ENCODE results near the gene GATA5.
"Not testable (repeated sequence)": the region's sequence is repeated elsewhere in the genome, so short reads cannot be mapped to it uniquely, and the experiment has no call there.

The GATA5 gene

GRCh38 chr20:62426699-62427131 is 49.1 kb downstream of the GATA5 start:
- no peak for ATAC-seq (ENCODE audit: low read depth)
- Mint-ChIP-seq H3K4me1 (no peaks in the 10 kb centered on the region), H3K36me3 (no peaks in the 10 kb centered on the region), H3K27me3 (peaks cover 14% of the 10 kb centered on the region), H3K27ac (no peak overlapping the region), H3K4me3 (no peak overlapping the region), H3K9me3 (no peaks in the 10 kb centered on the region)
- no peak for DNase-seq (ENCODE audit: low spot score in 2 of 2)

- H3K27me3 Mint-ChIP-seq; H3K27ac Mint-ChIP-seq; H3K4me3 Mint-ChIP-seq; ATAC-seq (ENCODE audit: low read depth); DNase-seq (ENCODE audit: low spot score in 2 of 2); H3K9me3 Mint-ChIP-seq; H3K36me3 Mint-ChIP-seq; H3K4me1 Mint-ChIP-seq: not testable (repeated sequence)
Observed at GRCh38 chr20:62426059-62426348, 49.8 kb downstream of the GATA5 start.

- Mint-ChIP-seq H3K27me3 (peaks cover 10% of the 10 kb centered on the region), H3K36me3 (no peaks in the 10 kb centered on the region), H3K27ac (no peak overlapping the region), H3K4me3 (no peak overlapping the region), H3K4me1 (no peaks in the 10 kb centered on the region), H3K9me3 (no peaks in the 10 kb centered on the region)
- no peak for ATAC-seq (ENCODE audit: low read depth)
- DNase-seq (ENCODE audit: low spot score in 2 of 2) = no peak
Observed at GRCh38 chr20:62425281-62426058, 50.3 kb downstream of the GATA5 start.

GRCh38 chr20:62424249-62425107 is 51.3 kb downstream of the GATA5 start:
- ATAC-seq (ENCODE audit: low read depth) = no peak
- Mint-ChIP-seq H3K27me3 (peaks cover 13% of the 10 kb centered on the region), H3K4me3 (no peak overlapping the region), H3K9me3 (no peaks in the 10 kb centered on the region), H3K4me1 (no peaks in the 10 kb centered on the region), H3K27ac (no peak overlapping the region), H3K36me3 (no peaks in the 10 kb centered on the region)
- no peak for DNase-seq (ENCODE audit: low spot score in 2 of 2)

GRCh38 chr20:62423326-62423706 is 52.5 kb downstream of the GATA5 start:
- no peak for ATAC-seq (ENCODE audit: low read depth)
- H3K27me3 Mint-ChIP-seq = peaks cover 10% of the 10 kb centered on the region
- no peaks in the 10 kb centered on the region for H3K36me3 Mint-ChIP-seq
- DNase-seq (ENCODE audit: low spot score in 2 of 2) = no peak
- H3K4me3 Mint-ChIP-seq = no peak overlapping the region
- H3K27ac Mint-ChIP-seq = no peak overlapping the region
- no peaks in the 10 kb centered on the region for H3K4me1 Mint-ChIP-seq
- H3K9me3 Mint-ChIP-seq = no peaks in the 10 kb centered on the region

- Mint-ChIP-seq H3K36me3 (no peaks in the 10 kb centered on the region), H3K4me3 (no peak overlapping the region), H3K9me3 (no peaks in the 10 kb centered on the region), H3K27ac (no peak overlapping the region), H3K4me1 (no peaks in the 10 kb centered on the region), H3K27me3 (peaks cover 12% of the 10 kb centered on the region)
- no peak for DNase-seq (ENCODE audit: low spot score in 2 of 2)
- ATAC-seq (ENCODE audit: low read depth) = no peak
Observed at GRCh38 chr20:62422636-62423325, 53.0 kb downstream of the GATA5 start.

DNA sequence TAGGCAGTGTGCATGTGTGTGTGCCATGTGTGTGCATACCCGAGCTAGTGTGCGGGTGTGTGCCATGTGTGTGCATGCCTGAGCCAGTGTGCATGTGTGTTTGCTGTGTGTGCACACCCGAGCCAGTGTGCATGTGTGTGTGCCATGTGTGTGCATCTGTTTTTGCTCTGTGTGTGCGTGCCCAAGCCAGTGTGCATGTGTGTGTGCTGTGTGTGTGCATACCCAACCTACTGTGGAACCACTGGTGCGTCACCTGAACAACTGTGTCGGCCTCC is 54.1 kb downstream of the GATA5 start:
- Mint-ChIP-seq H3K4me3 (no peak overlapping the region), H3K36me3 (no peaks in the 10 kb centered on the region), H3K27me3 (peaks cover 13% of the 10 kb centered on the region), H3K27ac (no peak overlapping the region), H3K9me3 (no peaks in the 10 kb centered on the region), H3K4me1 (no peaks in the 10 kb centered on the region)
- DNase-seq (ENCODE audit: low spot score in 2 of 2) (no peak), ATAC-seq (ENCODE audit: low read depth) (no peak)

DNA sequence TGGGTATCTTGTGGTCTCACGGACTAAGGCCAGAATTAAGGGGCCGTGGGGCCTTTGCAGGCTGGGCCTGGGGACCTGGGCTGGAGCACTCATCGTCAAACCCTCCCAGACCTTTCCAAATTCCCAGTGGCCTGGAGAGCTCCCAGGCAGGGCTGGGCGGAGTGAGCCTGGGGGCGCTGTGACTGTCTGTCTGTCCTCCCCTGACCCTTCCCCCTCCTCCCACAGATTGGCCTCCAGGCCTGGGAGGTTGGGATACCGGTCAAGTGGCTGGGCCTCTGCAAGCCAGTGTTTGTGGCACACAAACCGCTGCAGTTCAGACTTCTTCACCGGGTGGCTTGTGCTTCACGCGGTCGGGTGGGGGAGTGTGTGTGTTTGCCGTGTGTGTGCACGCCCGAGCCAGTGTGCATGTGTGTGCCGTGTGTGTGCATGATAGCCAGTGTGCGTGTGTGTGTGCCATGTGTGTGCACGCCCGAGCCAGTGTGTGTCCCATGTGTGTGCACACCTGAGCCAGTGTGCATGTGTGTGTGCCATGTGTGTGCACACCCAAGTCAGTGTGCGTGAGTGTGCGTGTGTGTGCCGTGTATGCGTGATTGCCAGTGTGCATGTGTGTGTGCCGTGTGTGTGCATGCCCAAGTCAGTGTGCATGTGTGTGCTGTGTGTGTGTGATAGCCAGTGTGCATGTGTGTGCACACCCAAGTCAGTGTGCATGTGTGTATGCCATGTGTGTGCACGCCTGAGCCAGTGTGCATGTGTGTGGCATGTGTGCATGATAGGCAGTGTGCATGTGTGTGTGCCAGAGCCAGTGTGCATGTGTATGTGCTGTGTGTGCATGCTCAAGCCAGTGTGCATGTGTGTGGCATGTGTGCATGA is 54.7 kb downstream of the GATA5 start:
- Mint-ChIP-seq H3K4me3 (no peak overlapping the region), H3K9me3 (no peaks in the 10 kb centered on the region), H3K36me3 (no peaks in the 10 kb centered on the region), H3K27ac (no peak overlapping the region), H3K27me3 (peaks cover 14% of the 10 kb centered on the region), H3K4me1 (no peaks in the 10 kb centered on the region)
- DNase-seq (ENCODE audit: low spot score in 2 of 2) = no peak
- ATAC-seq (ENCODE audit: low read depth) = no peak

- H3K9me3 Mint-ChIP-seq = no peaks in the 10 kb centered on the region
- H3K27ac Mint-ChIP-seq = no peak overlapping the region
- peaks cover 12% of the 10 kb centered on the region for H3K27me3 Mint-ChIP-seq
- DNase-seq (ENCODE audit: low spot score in 2 of 2) (no peak), ATAC-seq (ENCODE audit: low read depth) (no peak)
- H3K36me3 Mint-ChIP-seq = no peaks in the 10 kb centered on the region
- no peak overlapping the region for H3K4me3 Mint-ChIP-seq
- H3K4me1 Mint-ChIP-seq = no peaks in the 10 kb centered on the region
Observed at GRCh38 chr20:62419759-62420158, 56.0 kb downstream of the GATA5 start.

GRCh38 chr20:62418709-62419487 is 56.9 kb downstream of the GATA5 start:
- Mint-ChIP-seq H3K4me3 (no peak overlapping the region), H3K27ac (no peak overlapping the region), H3K4me1 (no peaks in the 10 kb centered on the region), H3K36me3 (no peaks in the 10 kb centered on the region), H3K9me3 (no peaks in the 10 kb centered on the region), H3K27me3 (peaks cover 11% of the 10 kb centered on the region)
- no peak for DNase-seq (ENCODE audit: low spot score in 2 of 2)
- ATAC-seq (ENCODE audit: low read depth) = no peak

DNA sequence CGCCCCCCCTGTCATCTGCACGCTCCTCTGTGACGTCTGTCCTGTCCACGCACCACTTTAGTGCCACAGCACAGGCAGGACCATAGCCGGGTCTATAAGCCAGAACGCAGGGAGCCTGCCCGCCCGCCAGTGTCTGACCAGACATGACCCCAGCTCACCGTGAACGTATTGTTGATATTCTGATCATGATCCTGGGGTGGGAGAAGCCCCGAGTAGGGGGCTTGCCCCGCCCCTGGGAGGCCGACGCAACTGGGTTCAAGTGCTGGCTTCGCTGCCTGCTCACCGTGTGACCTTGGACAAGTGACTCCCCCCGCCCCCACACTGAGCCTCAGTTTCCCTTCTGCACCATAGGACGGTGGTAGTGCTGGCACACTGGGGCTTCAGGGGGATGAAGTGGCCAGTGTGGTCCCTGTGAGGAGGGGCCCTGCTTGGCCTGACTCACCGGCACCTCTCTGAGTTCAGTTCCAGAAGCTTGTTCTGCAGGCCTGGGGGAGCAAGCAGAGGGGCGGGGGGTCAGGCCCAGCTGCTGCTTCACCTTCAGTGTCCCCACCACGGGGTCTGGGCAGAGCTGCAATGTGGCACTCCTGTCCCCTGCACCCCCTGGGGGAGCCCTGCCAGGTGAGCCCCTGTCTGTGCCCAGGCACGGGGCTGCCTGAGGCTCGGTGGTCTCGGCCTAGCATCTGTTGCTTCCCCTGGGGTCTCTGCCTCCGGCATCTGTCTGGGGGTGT is 57.6 kb downstream of the GATA5 start:
- Mint-ChIP-seq H3K27me3 (peaks cover 11% of the 10 kb centered on the region), H3K4me1 (no peaks in the 10 kb centered on the region), H3K27ac (no peak overlapping the region), H3K9me3 (no peaks in the 10 kb centered on the region), H3K36me3 (no peaks in the 10 kb centered on the region), H3K4me3 (no peak overlapping the region)
- DNase-seq (ENCODE audit: low spot score in 2 of 2) = no peak
- no peak for ATAC-seq (ENCODE audit: low read depth)

DNA sequence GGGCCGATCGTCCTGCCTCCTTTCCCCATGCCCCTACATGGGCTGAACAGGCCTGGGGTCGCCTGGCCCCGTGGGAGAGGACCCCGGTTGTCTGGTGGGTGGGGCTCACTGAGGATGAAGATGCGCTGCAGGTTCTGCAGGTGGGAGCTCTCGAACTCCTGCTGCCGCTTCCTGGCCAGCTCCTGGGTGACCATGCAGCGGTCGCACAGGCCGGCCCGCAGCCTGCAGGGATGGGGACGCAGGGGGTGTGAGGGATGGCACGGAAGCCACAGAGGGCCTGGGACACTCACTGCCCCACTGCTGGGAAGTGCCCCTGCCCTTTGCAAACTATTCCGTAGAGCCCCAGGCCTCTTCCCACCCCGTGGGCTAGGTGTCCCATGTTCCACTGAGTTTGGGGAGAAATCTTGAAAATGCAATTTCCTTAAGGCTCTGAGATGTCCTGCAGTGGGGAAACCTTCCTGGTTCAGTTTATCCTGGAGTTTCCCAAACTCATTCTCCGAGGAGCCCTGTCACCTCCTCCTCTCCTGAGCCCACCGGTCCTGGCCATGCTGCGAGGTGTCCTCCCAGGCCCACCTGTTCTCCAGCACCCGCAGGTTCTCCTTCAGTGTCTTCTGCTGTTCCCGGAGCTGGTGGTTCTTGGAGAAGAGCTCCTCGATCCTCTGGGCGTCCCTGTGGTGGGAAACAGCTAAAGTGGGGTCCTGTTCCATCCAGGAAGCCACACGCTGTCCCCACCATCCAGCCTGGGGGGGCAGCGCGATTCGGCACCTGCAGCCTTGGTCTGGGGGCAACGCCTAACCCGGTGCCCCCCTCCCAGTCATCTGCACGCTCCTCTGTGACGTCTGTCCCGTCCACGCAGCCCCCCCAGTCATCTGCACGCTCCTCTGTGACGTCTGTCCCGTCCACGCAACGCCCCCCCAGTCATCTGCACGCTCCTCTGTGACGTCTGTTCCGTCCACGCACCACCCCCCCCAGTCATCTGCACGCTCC is 58.9 kb downstream of the GATA5 start:
- H3K4me3 Mint-ChIP-seq = no peak overlapping the region
- H3K9me3 Mint-ChIP-seq = no peaks in the 10 kb centered on the region
- no peak for ATAC-seq (ENCODE audit: low read depth)
- H3K36me3 Mint-ChIP-seq = no peaks in the 10 kb centered on the region
- H3K4me1 Mint-ChIP-seq = no peaks in the 10 kb centered on the region
- H3K27me3 Mint-ChIP-seq = peaks cover 11% of the 10 kb centered on the region
- no peak for DNase-seq (ENCODE audit: low spot score in 2 of 2)
- no peak overlapping the region for H3K27ac Mint-ChIP-seq
